GM19463 (cell line): ENCODE data around the gene CEP250.
"Not testable (repeated sequence)": the region's sequence is repeated elsewhere in the genome, so short reads cannot be mapped to it uniquely, and the experiment has no call there.

Experiments used
- ATAC-seq: cut with Tn5 transposase; IDR thresholded peaks from one replicate; pipeline ENCODE4 v1.9.1; 2021; ENCODE audit warnings: mild to moderate bottlenecking, moderate library complexity; ENCODE audit not compliant: unreplicated experiment

Gene CEP250

DNA sequence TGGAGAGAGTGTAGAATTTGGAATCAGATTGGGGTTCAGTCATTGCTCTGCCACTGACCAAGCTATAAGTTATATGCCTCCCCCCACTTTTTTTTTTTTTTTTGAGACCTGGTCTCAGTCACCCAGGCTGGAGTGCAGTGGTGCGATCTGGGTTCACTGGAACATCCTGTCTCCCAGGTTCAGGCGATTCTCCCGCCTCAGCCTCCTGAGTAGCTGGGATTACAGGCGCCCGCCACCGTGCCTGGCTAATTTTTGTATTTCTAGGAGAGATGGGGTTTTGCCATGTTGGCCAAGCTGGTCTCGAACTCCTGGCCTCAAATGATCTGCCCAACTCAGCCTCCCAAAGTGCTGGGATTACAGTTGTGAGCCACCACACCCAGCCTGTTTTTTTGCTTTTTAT lies 1.3 kb downstream of the CEP250 start:
- not testable (repeated sequence) for ATAC-seq

DNA sequence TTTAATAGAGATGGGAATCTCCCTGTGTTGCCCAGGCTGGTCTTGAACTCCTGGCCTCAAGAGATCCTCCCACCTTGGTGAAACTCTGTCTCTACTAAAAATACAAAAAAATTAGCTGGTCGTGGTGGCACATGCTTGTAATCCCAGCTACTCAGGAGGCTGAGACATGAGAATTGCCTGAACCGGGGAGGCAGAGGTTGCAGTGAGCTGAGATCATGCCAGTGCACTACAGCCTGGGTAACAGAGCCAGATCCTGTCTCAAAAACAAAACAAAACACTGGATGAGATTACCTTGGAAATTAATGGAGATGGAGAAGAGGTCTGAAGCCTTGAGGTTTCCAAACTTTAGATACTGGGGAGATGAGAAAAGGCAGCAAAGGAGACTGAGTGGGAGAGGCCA lies 2.1 kb downstream of the CEP250 start:
- ATAC-seq: not testable (repeated sequence)

DNA sequence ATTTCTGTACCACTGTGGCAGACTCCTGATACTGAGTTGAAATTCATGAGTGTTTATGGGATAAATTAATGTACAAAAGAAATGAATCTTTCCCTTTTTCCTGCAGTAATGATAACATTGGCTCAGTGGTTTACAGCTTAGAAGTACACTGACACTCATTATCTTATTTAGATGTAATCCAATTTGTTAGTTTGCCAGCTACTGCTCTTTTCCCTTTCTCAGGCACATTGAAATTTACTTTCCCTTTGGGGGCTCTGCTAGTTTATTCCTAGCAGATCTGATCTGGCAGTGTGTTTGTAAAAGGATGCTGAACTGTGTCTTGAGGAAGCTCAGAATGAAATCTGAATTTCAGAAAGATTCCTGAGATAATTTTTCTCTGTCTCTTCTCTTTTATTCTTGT lies 3.0 kb downstream of the CEP250 start:
- ATAC-seq: no peak

DNA sequence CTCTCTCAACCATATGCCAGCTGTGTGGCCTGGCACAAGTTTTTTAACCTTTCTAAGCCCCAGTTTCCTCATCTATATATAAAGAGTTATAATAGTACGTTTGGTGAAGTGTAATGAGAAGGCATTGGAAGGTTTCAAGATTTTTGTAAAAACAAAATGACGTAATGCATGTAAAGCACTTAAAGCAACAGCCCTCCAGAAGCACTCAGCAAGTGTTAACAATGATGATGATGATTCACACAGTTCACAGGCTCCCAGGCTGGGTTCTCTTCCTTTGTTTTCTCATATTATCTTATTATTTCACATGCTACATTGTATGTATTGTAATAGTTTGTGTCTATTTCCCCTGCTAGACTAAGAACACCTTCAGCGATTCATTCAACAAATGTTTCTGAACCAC lies 6.2 kb downstream of the CEP250 start:
- no peak for ATAC-seq

DNA sequence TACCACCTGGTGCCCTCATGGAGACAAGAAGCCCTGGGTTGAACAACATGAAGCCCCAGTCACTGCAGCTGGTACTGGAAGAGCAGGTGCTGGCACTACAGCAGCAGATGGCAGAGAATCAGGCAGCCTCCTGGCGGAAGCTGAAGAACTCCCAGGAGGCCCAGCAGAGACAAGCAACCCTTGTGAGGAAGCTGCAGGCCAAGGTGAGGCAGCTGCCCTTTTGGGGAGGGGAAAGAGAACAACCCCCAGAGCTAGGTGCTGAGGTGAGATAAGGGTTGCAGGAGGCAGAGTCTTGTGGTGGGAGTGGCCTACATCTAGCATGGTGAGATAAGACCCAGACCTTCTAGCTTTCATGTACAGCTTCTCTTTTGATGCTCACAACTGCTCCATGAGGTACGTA lies 7.0 kb downstream of the CEP250 start:
- no peak for ATAC-seq

DNA sequence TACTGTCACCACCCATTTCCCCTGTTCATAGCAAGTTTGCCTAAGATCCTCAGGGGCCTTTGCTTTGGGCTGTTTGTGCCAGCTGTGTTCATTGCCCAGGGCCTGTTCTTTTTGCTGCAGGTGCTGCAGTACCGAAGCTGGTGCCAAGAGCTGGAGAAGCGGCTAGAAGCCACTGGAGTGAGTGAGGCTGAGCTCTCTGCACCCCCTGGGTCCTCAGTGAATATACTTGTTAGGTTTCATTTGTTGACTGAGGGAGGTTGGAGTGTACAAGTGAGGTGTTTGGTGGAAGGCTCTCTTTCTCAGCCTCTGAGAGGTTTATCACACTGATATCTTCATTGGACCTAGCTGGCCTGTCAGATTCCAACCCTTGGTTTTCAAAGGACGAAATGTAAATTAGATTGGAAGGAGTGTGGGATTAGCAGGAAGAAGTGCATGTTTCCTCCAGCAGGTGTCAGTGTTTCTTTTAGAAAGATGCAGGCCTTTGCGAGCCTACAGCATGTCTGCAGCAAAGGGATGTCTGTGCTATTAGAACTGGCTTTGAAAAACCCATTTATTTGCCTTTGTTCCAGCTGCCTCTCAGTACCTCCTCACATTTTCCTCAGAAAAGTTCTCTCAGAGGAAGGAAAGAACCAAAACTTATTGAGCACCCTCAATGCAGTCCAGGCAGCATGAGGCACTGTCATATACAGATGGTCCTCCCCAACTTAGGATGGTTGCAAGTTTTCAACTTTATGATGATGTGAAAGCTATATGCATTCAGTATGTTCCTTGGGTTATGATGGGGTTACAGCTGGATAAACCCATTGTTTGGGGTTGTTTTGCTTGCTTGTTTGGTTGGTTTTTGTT lies 8.3 kb downstream of the CEP250 start:
- no peak for ATAC-seq

DNA sequence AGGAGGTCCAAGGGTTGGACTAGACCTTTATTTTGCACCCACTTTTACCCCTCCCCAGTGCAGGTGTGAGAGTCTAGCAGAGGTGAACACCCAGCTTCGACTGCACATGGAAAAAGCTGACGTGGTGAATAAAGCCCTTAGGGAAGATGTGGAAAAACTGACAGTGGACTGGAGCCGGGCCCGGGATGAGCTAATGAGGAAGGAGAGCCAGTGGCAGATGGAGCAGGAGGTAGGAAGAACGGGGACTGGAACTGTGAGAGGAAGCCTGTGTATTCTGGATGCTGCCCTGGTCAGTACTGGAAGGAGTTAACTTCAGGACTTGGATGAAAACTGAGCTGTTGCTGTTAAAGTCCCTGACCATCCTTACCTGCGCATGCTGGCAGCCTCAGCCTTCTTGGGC lies 10.6 kb downstream of the CEP250 start:
- ATAC-seq: no peak

DNA sequence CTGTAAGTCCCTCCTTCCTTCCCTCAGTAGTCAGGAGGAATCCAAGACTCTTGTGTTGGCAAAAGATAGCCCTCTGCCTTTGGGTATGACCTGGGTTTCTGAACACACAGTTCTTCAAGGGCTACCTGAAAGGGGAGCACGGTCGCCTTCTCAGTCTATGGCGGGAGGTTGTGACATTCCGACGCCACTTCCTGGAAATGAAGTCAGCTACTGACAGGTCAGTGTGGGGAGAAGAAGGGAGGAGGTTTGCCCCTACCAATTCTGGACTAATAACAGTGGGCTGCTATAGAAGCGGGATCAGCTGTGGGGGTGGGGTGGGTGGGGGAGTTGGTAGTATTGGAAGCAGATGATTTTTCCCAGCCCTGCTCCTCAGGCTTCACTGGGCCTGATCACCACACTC lies 11.5 kb downstream of the CEP250 start:
- no peak for ATAC-seq

DNA sequence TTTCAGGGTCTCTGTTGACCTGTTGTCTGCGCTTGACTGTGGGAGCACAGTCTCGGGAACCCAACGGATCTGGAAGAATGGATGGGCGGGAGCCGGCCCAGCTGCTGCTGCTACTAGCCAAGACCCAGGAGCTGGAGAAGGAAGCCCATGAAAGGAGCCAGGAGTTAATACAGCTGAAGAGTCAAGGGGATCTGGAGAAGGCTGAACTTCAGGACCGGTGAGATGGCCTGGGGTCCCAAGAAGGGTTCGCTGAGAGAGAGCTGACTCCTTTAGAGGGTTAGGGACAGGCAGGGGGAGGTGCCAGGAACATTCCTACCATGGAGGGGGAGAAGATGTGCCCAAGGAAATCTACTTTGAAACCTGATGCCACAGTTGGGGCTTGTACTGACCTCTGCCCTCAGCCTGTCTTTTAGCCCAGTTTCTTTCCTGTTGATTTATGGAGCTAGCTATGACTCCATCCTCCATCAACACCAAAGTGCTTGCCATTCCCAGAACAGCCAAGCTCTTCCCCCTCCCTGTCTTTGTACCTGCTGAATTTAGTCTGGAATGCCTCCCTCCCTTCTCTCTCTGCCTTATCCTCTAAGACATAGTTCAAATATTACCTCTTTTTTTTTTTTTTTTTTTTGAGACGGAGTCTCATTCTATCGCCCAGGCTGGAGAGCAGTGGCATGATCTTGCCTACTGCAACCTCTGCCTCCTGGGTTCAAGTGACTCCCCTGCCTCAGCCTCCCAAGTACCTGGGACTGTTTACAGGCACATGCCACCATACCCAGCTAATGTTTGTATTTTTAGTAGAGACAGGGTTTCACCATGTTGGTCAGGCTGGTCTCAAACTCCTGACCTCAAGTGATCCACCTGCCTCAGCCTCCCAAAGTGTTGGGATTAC lies 12.2 kb downstream of the CEP250 start:
- ATAC-seq: no peak

DNA sequence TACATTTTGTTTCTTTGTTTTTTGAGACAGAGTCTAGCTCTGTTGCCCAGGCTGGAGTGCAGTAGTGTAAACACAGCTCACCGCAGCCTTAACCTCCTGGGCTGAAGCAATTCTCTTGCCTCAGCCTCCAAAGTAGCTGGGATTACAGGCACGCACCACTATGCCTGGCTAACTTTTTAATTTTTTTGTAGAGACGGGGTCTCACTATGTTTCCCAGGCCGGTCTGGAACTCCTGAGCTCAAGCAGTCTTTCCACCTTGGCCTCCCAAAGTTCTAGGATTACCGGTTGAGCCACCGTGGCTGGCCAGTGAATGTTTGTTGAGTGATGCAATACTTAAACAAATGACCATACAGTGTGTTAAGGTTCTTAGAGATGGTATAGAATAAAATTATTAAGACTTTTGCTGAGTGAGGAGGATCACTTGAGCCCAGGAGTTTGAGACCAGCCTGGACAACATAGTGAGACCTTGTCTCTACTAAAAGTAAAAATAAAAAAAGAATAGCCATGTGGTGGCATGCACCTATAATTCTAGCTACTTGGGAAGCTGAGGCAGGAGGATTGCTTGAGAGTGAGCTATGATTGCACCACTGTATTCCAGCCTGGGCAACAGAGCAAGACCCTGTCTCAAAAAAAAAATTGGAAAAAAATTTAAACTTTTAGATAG lies 13.4 kb downstream of the CEP250 start:
- ATAC-seq: no peak

DNA sequence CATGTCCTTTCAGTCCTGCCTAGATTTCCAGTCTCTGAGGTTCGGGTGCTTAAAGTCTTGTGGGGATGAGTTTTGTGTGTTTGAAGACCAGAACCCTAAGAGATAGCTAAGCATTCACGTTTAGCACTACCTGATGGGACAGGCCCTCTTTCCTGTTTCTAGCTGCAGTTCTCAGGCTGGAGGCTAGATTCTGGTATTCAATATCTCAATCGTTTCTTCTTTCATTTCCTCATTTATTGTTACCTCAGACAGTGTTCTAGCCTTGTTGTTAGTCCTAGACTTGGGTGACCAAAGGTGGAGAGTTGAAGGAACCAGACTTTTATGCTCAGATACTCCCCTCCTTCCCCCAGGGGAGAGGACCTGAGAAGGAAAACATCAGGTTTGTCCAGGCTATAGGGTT lies 16.8 kb downstream of the CEP250 start:
- ATAC-seq: no peak

DNA sequence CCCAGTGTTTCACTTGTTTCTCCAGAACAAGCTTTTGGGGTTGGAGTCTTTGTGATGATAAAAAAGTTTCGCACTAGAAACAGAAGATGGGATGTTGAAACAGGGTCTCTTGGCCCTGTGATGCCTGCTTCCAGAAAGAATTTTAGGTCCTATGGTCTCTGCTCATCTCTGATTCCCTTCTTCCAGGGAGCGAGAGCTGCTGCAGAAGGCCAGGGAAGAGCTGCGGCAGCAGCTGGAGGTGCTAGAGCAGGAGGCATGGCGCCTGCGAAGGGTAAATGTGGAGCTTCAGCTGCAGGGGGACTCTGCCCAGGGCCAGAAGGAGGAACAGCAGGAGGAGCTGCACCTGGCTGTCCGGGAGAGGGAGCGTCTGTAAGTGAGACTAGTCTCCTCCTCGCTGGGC lies 18.3 kb downstream of the CEP250 start:
- no peak for ATAC-seq

DNA sequence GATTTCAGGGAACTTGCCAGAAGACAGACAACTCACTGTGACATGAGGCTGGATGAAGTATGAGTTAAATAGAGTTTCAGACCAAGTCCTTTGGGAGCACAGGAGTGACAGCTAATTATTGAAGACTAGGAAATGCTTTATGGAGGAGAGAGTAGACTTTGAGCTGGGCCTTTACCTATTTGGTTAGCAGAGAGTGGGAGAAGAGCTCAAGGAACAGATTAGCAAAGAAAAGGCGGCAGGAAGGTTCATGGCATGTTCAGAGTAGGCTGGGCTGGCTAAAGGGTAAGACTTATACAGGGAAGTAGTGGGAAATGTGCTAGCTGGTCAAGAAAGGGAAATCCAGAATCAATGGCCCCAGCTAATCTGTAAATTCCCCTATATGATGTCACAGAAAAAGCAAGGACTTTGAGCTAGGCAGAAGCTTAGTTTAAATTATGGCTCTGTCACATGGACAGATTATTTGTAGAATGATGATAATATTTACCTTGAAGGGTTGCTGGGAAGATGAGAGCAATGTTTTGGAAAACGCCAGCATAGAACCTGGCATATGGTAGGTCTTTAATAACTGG lies 19.0 kb downstream of the CEP250 start:
- no peak for ATAC-seq

DNA sequence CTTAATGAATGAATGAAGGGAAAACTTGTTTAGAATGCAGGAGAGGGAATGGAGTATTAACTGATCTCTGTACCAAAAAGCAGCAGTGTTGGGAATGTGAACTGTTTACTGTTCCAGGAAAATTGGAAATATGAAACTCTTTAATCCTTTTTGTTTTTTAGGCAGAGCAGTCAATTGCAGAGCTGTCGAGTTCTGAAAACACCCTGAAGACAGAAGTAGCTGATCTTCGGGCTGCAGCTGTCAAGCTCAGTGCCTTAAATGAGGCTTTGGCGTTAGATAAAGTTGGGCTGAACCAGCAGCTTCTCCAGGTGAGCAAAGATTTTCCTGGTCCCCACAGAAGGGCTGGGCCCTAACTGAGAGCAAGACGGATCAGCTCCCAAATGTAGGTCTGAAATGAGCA lies 20.9 kb downstream of the CEP250 start:
- no peak for ATAC-seq

DNA sequence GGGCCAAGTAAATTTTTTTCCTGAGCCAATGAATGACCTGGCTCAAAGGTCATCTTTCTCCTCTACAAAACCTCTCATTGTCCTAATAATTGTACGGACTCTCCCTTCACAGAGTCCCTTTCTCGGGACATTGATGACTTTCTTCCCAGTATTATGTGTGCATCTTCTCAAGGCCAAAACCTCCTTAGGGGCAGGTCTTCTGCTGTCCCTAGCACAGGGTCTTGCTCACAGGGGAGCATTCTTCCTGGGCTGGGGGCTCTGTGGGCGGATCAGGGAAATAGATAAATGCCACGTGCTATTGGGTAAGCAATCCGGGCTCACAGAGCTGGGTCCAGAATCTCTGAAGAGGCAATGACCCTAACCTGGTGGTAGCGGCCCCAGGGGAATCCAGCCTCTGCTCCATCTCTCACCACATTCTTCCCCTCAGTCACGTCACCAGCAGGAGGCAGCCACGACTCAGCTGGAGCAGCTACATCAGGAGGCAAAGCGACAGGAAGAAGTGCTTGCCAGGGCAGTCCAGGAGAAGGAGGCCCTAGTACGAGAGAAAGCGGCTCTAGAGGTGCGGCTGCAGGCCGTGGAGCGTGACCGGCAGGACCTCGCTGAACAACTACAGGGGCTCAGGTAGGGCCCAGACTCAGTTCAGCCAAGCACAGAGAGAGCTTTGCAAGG lies 23.5 kb downstream of the CEP250 start:
- ATAC-seq: no peak

DNA sequence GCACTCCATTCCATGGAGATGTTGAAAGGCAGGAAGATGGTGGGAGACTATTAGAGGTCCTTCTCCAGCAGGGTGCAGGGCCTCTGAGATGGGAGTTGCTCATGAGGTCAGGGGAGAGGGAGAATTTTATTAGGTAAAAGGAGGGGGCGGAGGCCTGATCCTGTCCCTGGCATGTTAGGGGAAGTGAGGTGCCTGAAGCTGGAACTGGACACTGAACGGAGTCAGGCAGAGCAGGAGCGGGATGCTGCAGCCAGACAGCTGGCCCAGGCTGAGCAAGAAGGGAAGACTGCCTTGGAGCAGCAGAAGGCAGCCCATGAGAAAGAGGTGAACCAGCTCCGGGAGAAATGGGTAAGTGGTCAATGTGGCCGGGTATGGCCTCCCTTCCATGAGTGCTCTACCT lies 24.4 kb downstream of the CEP250 start:
- no peak for ATAC-seq

DNA sequence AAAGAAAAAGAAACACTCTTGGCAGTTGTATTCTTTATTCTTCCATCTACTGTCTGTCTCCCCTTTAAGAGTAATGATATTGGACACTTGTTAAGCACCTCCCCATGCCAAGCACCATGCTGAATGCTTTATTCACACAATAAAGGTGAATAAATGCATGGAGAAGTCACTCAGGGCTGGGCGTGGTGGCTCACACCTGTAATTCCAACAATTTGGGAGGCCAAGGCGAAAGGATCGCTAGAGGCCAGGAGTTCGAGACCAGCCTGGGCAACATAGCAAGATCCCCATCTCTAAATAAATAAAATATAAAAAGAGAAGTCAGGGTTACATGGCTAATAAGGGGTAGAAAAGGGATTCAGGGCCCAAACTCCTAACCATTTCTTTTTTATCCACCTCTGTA lies 32.1 kb downstream of the CEP250 start:
- ATAC-seq: no peak

DNA sequence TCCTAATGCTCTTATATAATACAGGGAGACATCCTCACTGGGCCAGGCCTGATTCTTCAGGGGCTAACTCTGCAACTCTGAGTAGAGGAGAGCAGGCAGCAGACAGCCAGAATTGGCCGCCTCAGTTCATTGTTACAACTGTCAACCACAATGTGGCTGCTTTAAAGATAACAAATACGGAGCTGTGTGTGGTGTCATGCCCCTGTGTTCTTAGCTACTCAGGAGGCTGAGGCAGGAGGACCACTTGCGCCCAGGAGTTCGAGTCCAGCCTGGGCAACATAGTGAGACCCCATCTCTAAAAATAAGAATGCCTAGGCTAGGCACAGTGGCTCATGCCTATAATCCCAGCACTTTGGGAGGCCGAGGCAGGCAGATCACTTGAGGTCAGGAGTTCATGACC lies 34.3 kb downstream of the CEP250 start:
- no peak for ATAC-seq

DNA sequence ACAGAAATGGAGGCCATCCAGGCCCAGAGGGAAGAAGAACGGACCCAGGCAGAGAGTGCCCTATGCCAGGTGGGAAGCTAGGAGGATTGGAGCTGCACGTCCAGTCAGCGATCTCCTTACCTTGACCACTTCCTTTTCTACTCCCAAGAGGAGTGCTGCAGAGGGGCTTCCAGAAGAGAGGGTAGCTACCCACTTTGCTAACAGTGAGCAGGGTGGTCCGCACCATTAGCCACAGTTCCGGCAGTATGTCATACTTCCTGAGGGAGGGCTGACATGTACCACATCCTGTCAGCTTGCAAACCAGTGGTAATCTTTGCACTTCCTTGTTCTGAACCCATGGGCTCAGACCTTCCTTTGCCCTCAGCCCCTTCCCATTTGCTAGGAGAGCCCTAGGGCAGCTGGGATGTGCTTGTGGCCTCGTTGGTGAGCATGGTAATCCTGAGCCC lies 35.4 kb downstream of the CEP250 start:
- peak; percentile 94 for ATAC-seq

DNA sequence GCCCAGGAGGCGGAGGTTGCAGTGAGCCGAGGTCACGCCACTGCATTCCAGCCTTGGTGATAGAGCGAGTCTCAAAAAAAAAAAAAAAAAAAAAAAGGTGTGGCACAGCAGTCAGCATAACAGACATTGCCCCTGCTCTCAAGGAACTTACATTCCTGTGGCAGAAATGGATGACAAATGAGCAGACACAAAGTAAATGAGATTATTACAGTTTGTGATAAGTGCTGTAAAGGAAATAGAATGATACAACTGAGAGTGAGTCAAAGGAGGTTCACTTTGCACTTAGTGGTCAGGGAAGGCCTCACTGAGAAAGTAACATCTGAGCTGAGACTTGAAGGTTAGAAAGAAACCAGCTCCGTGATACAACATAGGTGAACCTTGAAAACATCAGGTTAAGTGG lies 36.4 kb downstream of the CEP250 start:
- ATAC-seq: no peak

DNA sequence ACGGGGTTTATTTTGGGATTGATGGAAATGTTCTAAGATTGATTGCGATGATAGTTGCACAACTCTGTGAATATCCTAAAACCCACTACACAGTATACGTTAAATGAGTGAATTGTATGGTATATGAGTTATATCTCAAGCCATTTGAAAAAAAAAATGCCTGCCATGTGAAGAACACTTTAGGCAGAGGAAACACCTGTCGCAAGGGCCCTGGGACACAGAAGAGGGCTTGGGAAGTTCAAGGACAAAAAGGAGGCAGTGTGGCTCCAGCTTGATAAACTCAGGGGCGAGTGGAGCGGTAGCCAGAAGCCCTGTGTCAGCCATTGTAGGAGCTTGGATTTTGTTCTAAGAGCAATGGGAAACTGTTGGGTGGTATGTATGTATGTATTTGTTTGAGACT lies 37.0 kb downstream of the CEP250 start:
- no peak for ATAC-seq
